WI38 (cell line): ENCODE data around the gene NRN1.
"Not testable (repeated sequence)": the region's sequence is repeated elsewhere in the genome, so short reads cannot be mapped to it uniquely, and the experiment has no call there.

ENCODE experiments used
- H3K4me3 ChIP-seq: 2 replicates; pipeline ENCODE4 v1.5.1; 2011; ENCODE audit warnings: low read depth, mild to moderate bottlenecking, control low read depth, low read length
- TF ChIP-seq, protein P1 (sequence below): IDR thresholded peaks from 2 replicates; pipeline ENCODE4 v1.5.1; 2012; ENCODE audit warnings: low read depth, mild to moderate bottlenecking, control low read depth, low read length

Gene NRN1

DNA sequence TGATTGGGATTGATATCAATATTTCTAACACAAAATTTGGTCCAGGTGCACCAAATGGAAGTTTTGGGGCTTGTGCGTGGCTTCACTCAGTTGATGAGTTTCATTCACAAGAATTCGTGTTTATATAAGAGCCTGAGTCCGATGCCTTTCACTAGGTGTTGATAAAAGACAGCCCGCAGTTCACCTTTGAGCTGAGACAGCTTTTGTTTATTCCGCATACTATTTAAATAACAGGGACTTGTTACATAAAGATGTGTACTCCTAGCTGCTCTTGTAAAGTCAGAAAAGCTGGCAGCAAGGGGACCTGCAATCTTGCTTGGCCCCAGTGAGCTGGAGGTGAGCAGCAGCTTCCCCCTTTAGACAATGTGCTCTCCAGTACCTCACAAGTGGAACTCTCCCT, 19.0 kb upstream of the NRN1 start:
- TF ChIP-seq, protein P1, sequence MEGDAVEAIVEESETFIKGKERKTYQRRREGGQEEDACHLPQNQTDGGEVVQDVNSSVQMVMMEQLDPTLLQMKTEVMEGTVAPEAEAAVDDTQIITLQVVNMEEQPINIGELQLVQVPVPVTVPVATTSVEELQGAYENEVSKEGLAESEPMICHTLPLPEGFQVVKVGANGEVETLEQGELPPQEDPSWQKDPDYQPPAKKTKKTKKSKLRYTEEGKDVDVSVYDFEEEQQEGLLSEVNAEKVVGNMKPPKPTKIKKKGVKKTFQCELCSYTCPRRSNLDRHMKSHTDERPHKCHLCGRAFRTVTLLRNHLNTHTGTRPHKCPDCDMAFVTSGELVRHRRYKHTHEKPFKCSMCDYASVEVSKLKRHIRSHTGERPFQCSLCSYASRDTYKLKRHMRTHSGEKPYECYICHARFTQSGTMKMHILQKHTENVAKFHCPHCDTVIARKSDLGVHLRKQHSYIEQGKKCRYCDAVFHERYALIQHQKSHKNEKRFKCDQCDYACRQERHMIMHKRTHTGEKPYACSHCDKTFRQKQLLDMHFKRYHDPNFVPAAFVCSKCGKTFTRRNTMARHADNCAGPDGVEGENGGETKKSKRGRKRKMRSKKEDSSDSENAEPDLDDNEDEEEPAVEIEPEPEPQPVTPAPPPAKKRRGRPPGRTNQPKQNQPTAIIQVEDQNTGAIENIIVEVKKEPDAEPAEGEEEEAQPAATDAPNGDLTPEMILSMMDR, result no peak
- no peak overlapping the region for H3K4me3 ChIP-seq

DNA sequence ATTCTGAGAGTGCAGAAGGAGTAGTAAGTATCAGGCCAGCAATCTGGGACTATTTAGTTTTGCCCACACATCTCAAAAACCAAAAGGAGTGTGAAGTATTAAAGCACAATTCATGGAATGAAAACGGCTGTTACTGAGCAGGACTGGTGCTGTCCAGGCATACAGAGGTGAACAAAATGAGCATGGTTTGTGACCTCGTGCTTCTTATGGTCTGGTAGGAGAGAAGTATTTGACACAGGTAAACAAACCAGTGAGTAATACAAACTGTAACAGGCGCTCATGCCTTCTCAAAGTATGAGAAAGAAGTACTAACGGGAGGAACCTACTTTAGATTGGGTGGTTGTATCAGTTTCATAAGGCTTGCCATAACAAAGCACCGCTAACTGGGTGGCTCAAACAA, 17.5 kb upstream of the NRN1 start:
- TF ChIP-seq, protein P1, result no peak
- H3K4me3 ChIP-seq, result no peak overlapping the region

DNA sequence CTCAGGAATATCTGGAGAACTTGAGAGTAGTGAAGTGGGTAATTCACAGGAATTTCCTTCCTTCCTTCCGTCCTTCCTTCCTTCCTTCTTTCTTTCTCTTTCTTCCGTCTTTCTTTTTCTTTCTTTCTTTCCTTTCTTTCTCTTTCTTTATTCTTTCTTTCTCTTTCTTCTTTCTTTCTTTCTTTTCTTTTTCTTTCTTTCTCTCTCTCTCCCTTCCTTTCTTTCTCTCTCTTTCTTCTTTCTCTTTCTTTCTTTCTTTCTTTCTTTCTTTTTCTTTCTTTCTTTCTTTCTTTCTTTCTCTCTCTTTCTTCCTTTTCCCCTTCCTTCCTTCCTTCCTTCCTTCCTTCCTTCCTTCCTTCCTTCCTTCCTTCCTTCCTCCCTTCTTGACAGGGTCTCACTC, 16.1 kb upstream of the NRN1 start:
- H3K4me3 ChIP-seq, result not testable (repeated sequence)

DNA sequence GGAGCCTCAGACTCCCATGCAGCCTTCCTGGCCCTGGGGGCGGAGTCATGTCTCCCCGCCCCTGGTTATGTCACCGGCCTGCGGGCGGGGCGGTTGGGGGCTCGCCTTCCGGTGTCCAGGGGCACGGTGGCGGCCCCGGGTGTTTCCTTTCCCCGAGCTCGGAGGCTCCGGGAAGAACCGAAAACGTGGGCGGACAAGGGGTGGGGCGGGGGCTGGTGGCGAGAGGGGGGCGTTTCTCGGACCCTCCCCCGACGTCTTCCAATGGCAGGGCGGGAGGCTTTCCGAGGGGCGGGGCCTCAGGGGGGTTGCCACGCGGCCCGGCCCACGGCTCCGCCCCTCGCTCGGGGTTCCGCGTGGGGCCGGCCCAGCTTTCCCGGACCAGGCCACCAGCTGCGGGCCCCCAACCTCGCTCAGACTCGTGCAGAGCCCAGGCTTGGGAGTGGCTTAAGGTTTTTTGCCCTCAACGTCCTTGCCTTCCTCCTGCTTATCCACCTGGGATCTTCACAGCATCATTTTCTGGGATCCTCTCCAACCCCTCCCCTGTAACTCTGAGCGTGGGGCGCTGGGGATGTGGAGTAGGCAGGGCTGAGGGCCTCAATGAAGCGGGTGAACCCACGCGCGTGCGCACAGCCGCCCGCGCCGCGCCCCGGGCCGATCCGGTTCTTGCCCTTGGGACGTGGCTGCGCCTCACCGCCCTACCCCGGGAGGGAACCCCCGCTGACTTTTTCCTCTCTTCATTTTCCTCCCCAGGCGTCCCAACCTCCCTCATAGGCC, 2.1 kb upstream of the NRN1 start:
- TF ChIP-seq, protein P1, result no peak
- peak overlapping the region; percentile 35 for H3K4me3 ChIP-seq

DNA sequence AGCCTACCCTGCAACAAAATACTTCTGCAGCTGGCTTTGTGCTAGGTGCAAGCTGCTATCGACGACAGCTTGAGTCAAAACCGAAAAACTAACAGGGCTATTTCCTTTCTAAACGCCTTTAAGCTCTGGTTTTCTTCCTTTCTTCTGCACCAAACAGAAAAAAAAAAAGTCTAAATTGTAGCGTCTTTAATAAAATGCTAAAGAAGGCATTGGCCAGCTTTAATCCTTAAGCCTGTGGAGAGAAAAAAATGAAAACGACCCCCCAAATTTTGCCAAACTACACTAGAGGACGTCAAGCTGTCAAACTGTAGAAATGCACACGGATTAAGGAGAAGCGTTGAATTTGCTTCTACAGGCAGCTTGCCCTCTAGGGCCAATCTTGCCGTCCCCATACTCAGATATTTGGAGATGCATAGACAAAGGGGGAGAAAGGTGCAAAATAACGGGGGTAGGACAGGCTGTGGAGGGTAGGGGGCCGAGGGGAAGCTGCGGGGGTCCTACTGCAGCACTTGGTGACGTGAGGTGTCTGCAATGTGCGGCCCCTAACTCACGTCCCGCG, 1.4 kb upstream of the NRN1 start:
- TF ChIP-seq, protein P1, result no peak
- H3K4me3 ChIP-seq, result peak overlapping the region; percentile 35

DNA sequence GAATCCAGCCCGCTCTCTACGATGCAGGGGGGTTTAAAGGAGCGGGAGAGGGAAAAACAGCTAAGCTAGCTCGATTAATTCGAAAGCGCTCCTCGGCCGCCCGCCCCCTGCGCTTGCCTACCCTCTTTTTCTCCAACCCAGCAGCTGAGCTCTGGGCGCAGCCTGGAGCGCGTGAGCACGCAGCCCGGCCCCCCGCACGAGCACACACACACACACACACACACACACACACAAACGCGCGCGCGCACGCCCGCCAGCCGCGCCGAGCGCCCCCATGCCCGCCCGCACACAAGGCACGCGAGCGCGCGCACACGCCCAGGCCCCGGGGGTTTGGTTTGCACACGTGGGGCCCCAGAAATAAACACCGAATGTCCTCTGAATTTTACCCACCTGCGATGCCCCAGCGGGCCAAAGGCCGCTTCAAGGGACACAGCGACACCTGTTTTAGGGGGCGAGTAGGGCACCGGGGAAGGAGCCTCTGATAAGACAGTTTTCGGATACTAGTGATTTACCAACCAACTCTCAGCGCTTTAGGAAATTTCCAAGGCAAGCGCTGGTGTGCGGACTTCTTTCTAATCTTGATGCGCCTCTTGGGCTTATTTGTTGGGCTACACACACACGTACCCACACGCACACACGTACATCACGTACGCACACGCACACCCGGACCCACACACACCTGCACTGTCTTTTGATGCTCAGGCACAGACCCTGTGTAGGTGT, 802 bp upstream of the NRN1 start:
- no peak overlapping the region for H3K4me3 ChIP-seq
- TF ChIP-seq, protein P1, result no peak

DNA sequence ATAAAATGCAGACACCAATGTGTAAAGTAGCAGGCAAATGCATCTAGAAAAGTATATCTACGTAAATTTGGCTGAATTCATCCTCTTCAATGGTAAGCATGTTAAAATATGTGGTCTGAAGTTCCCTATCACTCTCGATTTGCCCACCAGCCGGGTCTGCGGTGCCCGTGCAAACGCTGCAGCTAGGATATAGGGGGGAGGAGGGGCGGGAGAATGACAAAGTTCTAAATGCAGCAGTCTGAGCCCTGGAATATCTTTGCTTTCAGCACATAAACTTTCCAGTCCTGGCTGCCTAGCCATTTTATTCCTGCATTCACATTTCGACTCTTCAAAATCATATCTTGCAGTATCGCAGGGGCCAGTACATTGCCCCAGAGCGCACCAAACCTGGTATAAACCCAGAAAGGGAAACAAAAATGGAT, 708 bp downstream of the NRN1 start:
- no peak overlapping the region for H3K4me3 ChIP-seq
- TF ChIP-seq, protein P1, result no peak
